IPS-18c (cell line): ENCODE results near the gene PURB.
"Not testable (repeated sequence)": the region's sequence is repeated elsewhere in the genome, so short reads cannot be mapped to it uniquely, and the experiment has no call there.

ENCODE experiments used
- H3K4me3 ChIP-seq: 2 replicates; pipeline ENCODE4 v1.7.0; 2013; ENCODE audit warnings: low read depth, mild to moderate bottlenecking, low read length, moderate library complexity; ENCODE audit not compliant: insufficient read depth
- H3K9me3 ChIP-seq: one replicate; pipeline ENCODE4 v1.6.1; 2013; ENCODE audit warnings: mild to moderate bottlenecking, low read length, moderate library complexity; ENCODE audit not compliant: control insufficient read depth, insufficient read depth

PURB gene

DNA sequence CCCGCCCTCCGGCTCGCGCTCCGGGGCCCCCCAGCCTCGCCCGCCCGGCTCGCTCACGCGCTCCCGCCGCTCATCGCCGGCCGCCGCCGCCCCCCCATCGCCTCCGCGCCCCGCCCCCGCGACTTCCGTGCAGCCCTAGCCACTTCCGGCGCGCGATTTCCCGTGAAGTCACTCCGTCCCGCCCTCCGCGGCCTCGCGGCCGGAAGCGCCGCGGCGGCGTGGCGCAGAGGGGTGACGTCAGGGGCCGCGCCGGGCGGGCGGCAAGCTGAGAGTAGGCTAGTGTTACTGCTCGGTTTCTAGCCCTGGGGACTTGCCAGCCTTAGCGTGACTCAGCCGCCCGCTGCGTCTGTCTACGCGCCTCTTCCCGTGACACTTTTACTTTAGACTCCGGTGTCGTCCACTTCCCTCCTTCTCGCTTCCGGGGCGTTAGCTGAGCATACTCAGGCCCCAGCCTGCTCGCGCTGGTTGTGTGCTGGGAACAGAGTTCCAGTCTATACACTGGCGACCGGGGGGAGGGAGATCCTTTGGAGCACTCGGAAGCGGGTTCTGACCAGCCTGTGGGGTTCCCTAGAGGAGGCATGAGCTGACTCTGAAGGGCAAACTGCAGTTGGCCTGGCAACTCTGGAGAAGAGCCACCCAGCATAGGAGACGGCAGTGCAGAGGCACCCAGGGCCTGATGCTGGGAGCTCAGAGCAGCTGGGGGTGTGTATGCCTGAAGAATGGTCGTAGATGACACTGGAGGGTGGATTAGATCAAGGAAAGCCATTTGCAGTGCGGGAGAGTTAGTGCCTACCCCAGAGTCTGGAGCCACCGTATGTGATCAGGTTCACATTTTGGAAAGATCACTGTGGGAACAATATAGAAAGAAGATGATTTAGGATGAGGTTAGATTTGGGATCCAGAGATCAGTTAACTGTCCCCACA lies at the start of gene PURB:
Gene PURB (minus strand): TSS at position 137 of the 924 bp plus-strand sequence. CDS start 182 bp downstream, outside the sequence.
- Histone ChIP-seq H3K9me3 (no peaks in the 10 kb centered on the region), H3K4me3 (peak within 1 kb of the TSS; percentile 90)

DNA sequence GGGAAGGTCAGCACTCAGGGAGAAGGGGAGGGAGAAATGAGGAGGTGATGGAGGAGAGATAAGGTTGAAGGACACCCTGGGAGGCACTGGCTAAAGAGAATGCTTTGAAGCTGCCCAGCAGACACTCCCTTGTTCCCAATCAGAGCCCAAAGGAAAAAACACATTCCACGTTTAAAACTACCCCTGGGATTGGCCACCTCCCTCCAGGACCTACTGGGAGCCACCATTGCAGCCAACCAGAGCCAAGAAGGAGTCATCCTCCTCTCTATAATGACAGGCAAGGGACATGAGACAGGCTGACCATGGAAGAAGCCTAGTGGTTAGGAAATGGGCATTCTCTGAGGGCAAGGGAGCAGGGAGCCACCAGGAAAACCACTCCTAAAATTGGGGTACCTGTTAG lies 49.7 kb upstream of the PURB start:
- no peaks in the 10 kb centered on the region for H3K9me3 ChIP-seq
- H3K4me3 ChIP-seq, result no peak overlapping the region

DNA sequence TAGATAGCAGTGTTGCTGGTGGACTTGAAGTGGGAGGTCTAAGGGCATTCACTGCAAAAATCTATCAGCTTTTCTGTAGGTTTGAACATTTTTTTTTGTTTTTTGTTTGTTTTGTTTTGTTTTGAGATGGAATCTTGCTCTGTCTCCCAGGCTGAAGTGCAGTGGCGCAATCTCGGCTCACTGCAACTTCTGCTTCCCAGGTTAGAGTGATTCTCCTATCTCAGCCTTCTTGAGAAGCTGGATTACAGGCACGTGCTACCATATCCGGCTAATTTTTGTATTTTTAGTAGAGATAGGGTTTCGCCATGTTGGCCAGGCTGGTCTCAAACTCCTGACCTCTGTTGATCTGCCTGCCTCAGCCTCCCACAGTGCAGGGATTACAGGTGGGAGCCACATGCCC lies 49.2 kb upstream of the PURB start:
- H3K9me3 ChIP-seq, H3K4me3 ChIP-seq: not testable (repeated sequence)

DNA sequence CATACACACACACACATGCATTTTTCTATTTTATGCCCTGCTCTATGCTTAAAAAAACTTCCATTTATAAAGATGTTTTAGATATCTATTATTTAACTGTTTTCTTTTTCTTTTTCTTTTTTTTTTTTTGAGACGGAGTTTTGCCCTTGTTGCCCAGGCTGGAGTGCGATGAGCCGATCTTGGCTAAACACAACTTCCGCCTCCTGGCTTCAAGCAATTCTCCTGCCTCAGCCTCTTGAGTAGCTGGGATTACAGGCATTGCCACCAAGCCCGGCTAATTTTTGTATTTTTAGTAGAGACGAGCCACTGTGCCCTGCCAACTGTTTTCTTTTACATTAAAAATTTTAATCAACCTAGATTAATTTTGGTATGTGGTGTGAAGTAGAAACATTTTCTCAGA lies 45.6 kb upstream of the PURB start:
- H3K4me3 ChIP-seq, result no peak overlapping the region
- H3K9me3 ChIP-seq, result no peaks in the 10 kb centered on the region

DNA sequence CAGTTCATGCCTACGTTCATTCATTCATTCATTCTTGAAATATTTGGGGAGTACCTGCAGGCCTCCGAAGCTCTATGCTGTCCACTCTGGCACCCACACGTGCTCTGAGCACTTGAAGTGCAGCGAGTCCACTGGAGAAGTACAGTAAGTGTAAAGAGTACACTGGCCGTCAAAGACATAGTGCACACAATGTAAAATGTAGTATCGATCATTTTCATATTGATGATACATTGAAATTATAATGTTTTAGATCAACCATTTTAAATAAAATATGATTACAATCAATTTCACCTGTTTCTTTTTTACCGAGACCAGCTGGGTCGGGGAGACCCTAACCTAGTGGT lies 37.0 kb upstream of the PURB start:
- H3K9me3 ChIP-seq, result peaks cover 2% of the 10 kb centered on the region

DNA sequence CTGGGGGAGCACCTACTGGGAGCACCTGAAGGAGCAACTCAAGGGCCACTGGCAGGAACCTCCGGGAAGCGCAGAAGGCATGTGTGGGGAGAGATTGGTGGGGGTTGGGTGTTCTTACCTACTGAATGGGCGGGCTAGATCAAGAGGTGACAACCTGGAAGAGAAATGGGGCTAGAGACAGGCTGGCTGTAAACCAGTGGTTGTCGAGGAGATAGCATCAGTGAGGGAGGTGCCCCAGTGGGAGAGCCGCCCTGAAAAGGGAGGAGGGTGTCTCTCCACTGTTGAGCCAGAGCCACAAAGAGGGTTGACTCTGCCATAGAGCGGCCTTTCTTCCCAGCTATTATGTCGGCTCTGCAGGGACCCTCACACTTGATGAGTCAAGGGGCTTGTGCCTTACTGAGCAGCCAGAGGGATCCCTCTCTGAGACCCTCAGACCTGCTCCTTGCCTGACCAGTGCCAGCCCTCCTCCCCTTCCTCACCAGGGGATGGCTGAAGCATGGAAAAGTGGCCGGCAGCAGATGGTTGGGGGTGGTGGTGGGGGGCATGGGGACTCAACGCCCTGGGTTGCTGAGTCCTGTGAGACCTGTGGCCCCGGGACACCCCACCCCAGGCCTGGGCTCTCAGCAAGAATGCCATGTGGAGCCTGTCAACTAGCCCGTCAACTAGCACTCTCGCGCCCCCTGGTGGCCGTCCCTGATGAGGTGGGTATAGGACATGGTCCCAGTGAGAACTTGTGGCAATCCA lies 36.4 kb upstream of the PURB start:
- H3K9me3 ChIP-seq, result peaks cover 2% of the 10 kb centered on the region
- no peak overlapping the region for H3K4me3 ChIP-seq

More for the DNA sequence above, 37.0 kb upstream of the PURB start:
- no peak overlapping the region for H3K4me3 ChIP-seq

DNA sequence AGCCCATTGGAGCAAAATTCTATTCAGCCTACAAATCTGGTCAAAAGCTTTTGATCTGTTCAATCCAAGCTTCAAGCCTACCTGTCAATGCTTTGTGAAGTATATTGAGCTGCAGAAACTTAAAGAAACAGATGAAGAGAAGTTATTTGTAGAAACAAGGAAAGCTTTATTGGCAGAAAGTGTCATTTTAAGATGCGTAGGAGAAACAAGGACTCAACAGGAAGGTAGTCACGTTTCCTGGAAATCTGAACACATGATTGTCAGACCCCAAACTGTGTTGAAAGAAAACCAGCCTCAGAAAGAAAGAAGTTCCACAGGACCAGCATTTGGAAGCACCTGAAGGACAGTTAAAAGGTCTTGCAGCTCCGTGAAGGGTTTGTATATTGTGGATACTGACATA lies 34.8 kb upstream of the PURB start:
- Histone ChIP-seq H3K4me3 (no peak overlapping the region), H3K9me3 (peaks cover 2% of the 10 kb centered on the region)

DNA sequence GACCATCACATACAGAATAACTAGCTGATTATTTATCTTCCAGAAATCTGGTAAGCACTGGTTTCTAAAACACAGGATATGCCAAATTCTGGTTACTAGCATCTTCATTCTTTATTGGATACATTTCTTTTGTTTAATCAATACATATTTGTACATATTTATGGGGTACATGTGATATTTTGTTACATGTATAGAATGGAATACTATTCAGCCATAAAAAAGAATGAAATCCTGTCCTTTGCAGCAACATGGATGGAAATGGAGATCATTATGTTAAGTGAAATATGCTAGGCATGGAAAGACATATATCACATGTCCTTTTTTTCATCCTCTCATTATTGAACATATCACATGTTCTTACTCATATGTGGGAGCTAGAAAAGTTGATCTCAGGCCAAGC lies 32.7 kb upstream of the PURB start:
- H3K4me3 ChIP-seq, result no peak overlapping the region
- peaks cover 2% of the 10 kb centered on the region for H3K9me3 ChIP-seq

DNA sequence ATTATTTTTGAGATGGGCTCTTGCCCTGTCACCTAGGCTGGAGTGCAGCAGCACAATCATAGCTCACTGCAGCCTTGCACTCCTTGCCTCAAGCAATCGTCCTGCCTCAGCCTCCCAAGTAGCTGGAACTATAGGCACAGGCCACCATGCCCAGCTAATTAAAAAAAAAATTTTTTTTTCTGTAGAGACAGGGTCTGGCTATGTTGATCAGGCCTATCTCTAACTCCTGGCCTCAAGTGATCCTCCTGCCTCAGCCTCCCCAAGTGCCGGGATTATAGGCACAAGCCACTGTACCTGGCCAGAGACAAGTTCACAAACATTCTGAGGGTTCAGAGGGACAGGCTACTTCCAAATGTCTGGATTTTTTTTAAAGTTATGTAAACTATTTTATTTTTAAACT lies 32.1 kb upstream of the PURB start:
- Histone ChIP-seq H3K4me3 (no peak overlapping the region), H3K9me3 (peaks cover 2% of the 10 kb centered on the region)

DNA sequence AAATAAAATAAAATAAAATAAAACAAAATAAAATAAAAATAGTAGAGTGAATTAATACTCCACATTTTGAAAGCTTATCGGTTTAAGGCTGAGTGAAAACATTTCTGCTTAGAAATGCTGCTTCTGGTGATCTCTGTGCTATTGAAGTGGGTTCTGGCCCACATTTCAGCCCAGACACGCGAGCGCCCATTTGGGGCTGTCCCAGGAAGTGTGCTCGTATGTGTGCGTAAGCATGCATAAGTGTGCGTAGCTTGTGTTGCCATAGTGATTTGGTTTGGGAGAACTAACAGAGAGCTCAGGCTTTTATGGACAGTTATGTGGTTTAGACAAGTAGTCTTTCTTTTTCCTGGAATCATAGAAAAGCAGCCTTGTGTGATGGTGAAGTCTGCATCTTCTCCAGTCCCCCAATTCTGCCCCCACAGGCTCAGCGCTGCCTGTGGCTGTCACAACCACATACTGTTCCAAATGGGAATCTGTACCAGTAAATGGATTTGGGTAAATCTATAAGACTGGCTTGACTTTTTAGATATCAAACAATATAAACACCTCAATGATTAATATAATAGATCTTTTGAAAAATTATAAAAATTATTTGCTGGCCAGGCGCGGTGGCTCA lies 29.8 kb upstream of the PURB start:
- H3K4me3 ChIP-seq, result no peak overlapping the region
- peaks cover 2% of the 10 kb centered on the region for H3K9me3 ChIP-seq

DNA sequence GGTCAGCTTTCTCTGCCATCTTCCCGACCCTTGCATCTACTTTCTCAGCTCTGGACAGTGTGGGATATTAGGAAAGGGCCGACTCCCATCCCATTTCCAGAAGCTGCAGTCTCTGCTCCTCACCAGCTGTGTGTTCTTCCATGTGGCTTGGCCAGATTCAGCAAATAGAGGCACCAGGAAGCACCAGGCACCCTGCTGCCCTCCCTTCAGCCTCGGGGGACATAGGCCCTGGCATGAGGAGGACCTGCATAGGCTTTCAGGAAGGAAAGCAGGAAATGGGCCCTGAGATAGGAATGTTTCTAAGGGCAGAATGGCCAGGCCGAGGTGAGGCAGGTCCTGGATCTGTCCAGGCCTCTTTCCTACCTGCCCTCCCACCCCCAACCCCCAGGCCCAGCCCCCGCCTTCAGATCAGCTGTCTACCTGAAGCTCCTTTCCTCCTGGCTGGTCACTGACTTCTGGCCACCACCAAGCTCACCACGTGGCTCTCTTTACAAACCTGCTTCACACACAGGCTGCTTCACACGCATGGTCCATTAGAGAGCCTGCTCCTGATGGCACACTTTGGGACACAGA lies 27.5 kb upstream of the PURB start:
- no peaks in the 10 kb centered on the region for H3K9me3 ChIP-seq
- no peak overlapping the region for H3K4me3 ChIP-seq

DNA sequence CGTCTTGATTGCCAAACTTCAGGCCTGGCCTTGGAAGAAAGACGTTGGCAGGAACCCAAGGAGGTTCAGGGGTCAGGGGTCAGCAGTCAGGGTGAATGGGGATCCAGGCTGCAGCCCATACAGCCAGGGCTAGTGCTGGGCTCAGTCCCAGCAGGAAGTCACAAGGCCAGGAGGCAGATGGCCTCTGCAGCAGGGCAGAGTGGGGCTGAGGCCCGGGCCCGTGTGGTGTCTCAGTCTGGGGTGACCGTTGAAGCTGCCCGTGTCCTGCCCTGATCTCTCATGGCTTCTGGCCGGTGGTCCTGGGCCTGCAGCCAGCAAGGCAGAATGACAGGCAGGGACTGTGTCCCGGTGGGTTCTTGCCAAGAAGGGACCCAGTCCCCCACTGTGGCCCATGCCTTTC lies 26.6 kb upstream of the PURB start:
- Histone ChIP-seq H3K4me3 (no peak overlapping the region), H3K9me3 (no peaks in the 10 kb centered on the region)

DNA sequence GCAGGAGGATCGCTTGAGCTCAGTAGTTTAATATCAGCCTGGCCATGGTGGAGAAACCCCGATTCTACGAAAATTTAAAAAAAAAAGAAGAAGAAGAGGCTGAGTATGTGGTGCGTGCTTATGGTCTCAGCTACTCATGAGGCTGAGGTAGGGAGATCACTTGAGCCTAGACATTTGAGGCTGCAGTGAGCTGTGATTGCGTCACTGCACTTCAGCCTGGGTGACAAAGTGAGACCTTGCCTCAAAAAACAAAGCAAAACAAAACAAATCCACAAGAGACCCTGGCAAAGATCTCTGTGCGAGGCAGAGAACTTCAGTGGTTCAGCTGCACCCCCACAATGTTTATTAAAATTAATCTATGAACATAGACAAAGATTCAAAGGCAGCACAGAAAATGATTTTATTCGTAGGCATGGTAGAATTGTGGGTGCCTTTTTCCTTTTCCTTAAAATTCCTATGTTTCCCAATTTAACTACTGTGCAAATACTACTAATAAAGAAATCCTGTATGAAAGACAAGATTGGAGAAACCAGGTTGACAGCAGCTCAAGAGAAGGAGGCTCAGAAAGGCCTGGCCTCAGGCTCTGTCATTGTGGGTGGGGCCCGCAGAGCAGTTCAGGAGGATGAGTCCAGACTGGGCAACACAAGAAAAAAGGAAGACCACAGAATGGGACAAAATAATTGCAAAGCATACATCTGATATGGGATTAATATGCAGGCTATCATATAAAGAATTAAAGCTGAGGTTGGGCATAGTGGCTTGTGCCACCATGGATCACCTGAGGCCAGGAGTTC lies 24.5 kb upstream of the PURB start:
- H3K9me3 ChIP-seq, result no peaks in the 10 kb centered on the region
- no peak overlapping the region for H3K4me3 ChIP-seq

DNA sequence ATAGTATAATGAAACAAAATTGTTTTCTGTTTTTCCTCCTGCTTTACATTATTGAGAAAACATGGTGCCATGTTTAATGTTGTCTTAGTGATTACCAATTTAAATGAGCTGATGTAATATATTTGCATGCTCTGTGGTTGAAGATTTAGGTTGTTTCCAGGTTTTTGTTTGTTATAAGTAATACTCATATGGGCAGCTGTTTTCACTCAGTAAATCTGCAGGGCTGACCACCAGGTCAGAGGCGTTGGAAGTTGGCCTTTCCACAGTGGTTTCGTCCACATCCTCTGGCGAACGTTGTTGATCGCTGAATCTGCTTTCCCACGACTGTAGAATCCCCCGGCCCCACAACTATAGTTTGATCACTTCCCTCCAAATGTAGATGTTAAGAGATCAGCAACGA lies 21.6 kb upstream of the PURB start:
- H3K4me3 ChIP-seq, result no peak overlapping the region
- no peaks in the 10 kb centered on the region for H3K9me3 ChIP-seq

DNA sequence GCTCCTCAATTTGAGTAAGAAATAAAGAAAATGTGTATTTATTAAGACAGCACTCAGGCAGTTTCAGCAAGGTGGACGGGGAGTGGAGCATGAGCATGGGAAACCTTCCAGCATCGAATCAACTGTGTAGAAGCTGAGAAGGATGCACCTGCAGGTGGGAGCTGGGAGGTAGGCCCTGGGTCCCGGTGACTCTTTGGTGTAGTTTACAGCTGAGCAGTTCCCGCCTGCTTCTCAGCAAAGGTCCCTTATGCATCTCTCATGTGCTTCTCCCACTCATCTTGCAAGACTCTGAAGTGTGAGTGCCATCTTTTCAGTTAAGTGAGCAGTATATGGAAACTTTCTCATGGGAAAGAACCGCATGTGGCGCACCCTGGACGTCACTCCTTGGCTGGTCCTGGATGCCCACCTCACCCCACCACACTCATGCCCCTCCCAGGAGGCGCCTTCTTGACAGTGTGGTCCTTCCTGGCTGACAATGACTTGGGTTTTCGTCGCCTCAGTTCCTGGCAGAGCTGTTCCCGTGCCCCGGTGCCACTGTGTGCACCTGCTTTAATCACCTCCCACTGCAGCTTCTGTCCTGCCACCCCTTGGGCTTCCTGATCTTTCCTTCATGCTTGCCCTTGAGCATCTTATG lies 19.8 kb upstream of the PURB start:
- Histone ChIP-seq H3K9me3 (no peaks in the 10 kb centered on the region), H3K4me3 (no peak overlapping the region)

DNA sequence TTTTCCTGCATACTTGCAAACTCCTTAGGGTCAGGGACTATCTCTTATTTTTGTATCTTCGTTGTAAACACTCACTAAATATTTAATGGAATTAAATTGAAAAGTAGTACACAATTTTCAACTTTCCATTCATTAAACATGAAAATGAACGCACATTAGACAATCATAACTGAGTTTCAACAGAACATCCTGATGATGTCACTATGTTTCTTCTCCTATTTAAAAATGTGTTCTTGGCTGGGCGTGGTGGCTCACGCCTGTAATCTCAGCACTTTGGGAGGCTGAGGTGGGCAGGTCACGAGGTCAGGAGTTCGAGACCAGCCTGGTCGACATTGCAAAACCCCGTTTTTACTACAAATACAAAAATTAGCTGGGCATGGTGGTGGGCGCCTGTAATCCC lies 14.1 kb upstream of the PURB start:
- Histone ChIP-seq H3K4me3 (no peak overlapping the region), H3K9me3 (no peaks in the 10 kb centered on the region)

DNA sequence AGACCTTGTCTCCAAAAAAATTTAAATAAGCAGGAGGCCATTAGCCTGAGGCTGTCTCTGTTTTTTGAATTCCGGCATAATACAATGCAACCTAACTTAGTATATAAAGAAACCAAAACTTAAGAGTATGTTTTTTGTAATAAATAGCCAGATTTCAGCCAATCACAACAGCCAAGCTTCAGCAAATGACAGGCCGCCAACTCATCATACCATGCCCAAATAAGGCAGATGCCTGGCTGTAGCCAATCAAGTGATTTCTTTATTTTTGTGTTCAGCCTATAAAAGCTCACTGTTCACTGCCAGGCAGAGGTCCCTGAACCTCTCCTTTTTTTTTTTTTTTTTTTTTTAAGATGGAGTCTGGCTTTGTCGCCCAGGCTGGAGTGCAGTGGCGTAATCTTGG lies 12.7 kb upstream of the PURB start:
- Histone ChIP-seq H3K4me3 (no peak overlapping the region), H3K9me3 (no peaks in the 10 kb centered on the region)
